ENCODE results near the gene LMCD1.

GRCh38 chr3:8538913-8539312 is 37.3 kb downstream of the LMCD1 start:
- no peak for TF ChIP-seq POLR2AphosphoS5 (IDR thresholded peaks at IDR 0.05; ENCODE audit: borderline replicate concordance, low read depth, low read length)
- TF ChIP-seq EZH2 (IDR thresholded peaks at IDR 0.05), result no peak
- TF ChIP-seq FOXP2 (optimal IDR thresholded peaks at IDR 0.05; ENCODE audit: control extremely low read depth, extremely low read length, insufficient read depth), result no peak

All from SK-N-MC (cell line).